GM23248 (cell line): Measurements from ENCODE around the gene MAP3K20. TPM values are rescaled to one million over a fixed set of nuclear protein-coding genes. Genes with fewer than 3 reads are reported as not detected.

Experiments
- DNase-seq: peaks from one replicate; pipeline ENCODE4 v3.0.0-alpha.2; 2015
- H2AFZ ChIP-seq: fragments of 200-600 bp; sonication (generic); 2 replicates; pipeline ENCODE4 v1.6.1; 2016; ENCODE audit warnings: antibody characterized with exemption
- H3F3A ChIP-seq: fragments of 200-600 bp; sonication (generic); 2 replicates; pipeline ENCODE4 v1.6.1; 2016; ENCODE audit warnings: mild to moderate bottlenecking, antibody characterized with exemption, mixed run types; ENCODE audit not compliant: insufficient read depth
- H3K27ac ChIP-seq: fragments of 200-600 bp; sonication (generic); 2 replicates; pipeline ENCODE4 v1.5.1; 2016; ENCODE audit warnings: mild to moderate bottlenecking
- H3K27me3 ChIP-seq: fragments of 200-600 bp; sonication (generic); replicated peaks from 2 replicates; pipeline ENCODE4 v1.6.1; 2016; ENCODE audit warnings: mild to moderate bottlenecking; ENCODE audit not compliant: insufficient read depth
- H3K36me3 ChIP-seq: fragments of 200-600 bp; sonication (generic); 2 replicates; pipeline ENCODE4 v1.6.1; 2016; ENCODE audit warnings: low read depth, mild to moderate bottlenecking
- H3K4me1 ChIP-seq: fragments of 200-600 bp; sonication (generic); 2 replicates; pipeline ENCODE4 v1.6.1; 2016; ENCODE audit warnings: mild to moderate bottlenecking; ENCODE audit not compliant: insufficient read depth
- H3K4me2 ChIP-seq: fragments of 200-600 bp; sonication (generic); one replicate; pipeline ENCODE4 v1.6.1; 2016; ENCODE audit warnings: mild to moderate bottlenecking; ENCODE audit not compliant: unreplicated experiment
- H3K4me3 ChIP-seq: fragments of 200-600 bp; sonication (generic); 2 replicates; pipeline ENCODE4 v1.5.1; 2016; ENCODE audit warnings: mild to moderate bottlenecking
- H3K79me2 ChIP-seq: fragments of 200-600 bp; sonication (generic); 2 replicates; pipeline ENCODE4 v1.6.1; 2016; ENCODE audit warnings: mild to moderate bottlenecking; ENCODE audit not compliant: insufficient read depth
- H3K9ac ChIP-seq: fragments of 200-600 bp; sonication (generic); 2 replicates; pipeline ENCODE4 v1.6.1; 2016; ENCODE audit warnings: mild to moderate bottlenecking
- H3K9me2 ChIP-seq: fragments of 200-600 bp; sonication (generic); 2 replicates; pipeline ENCODE4 v1.6.1; 2016; ENCODE audit warnings: mixed run types, mild to moderate bottlenecking, moderate library complexity; ENCODE audit not compliant: insufficient read depth
- H3K9me3 ChIP-seq: fragments of 200-600 bp; sonication (generic); one replicate; pipeline ENCODE4 v1.6.1; 2017; ENCODE audit warnings: low read depth
- H4K20me1 ChIP-seq: fragments of 200-600 bp; sonication (generic); 2 replicates; pipeline ENCODE4 v1.6.0; 2016; ENCODE audit not compliant: insufficient read depth
- EZH2 ChIP-seq: fragments of 200-600 bp; sonication (generic); IDR thresholded peaks from 2 replicates; pipeline ENCODE4 v1.6.1; 2018; ENCODE audit warnings: antibody characterized with exemption, mild to moderate bottlenecking; ENCODE audit not compliant: insufficient read depth, poor library complexity, severe bottlenecking
- EZH2phosphoT487 ChIP-seq: fragments of 200-600 bp; sonication (generic); IDR thresholded peaks from 2 replicates; pipeline ENCODE4 v1.6.1; 2018; ENCODE audit warnings: antibody characterized with exemption, moderate library complexity, mild to moderate bottlenecking, low read depth; ENCODE audit not compliant: insufficient read depth
- WGBS, 2 experiments: methylation state at CpG; one replicate each; pipeline ENCODE4 v1.1.6; 2015 to 2017; ENCODE audit warnings: low lambda C conversion rate in 2 of 2, low coverage in 1 of 2; ENCODE audit errors: missing lambda C conversion rate in 2 of 2; 5-methylcytosine and 5-hydroxymethylcytosine counted together
- in situ Hi-C: fragments of 300-500 bp; cut with MboI; formaldehyde crosslinking; loops from 2 replicates; pipeline ENCODE4 v1.15.0; 2020
- polyA plus RNA-seq: library from polyadenylated mRNA; unstranded; fragments of >200 nt; fragmentation: Nextera tagmentation; extraction: Ambion mirVana; gene quantifications from 2 replicates; pipeline ENCODE4 v1.2.1, GENCODE V29; 2016
- total RNA-seq: library from RNA; depleted of rRNA; stranded (reverse); fragments of >200 nt; shearing (Covaris generic); gene quantifications from 2 replicates; pipeline ENCODE4 v1.2.3, GENCODE V29; 2014

Gene MAP3K20
- total and polyA plus RNA-seq, 2 experiments from 2014 or later, result 55.0 to 68.9 TPM

- Histone ChIP-seq H4K20me1 (no peaks in the 10 kb centered on the region), H3K4me2 (peak overlapping the region; percentile 75), H3K27me3 (no peaks in the 10 kb centered on the region), H3K9me2 (no peaks in the 10 kb centered on the region), H3K4me1 (peaks cover 32% of the 10 kb centered on the region), H3K79me2 (no peaks in the 10 kb centered on the region), H3F3A (peaks cover 25% of the 10 kb centered on the region), H2AFZ (no peak overlapping the region), H3K9ac (peak overlapping the region; percentile 38), H3K9me3 (no peaks in the 10 kb centered on the region), H3K36me3 (no peaks in the 10 kb centered on the region), H3K4me3 (peak overlapping the region; percentile 33; the same call in 1 of the 2 replicates), H3K27ac (peak overlapping the region; percentile 78)
- in situ Hi-C loops, result no loop called here
- peak; percentile 65; the same call in 1 of the 2 replicates for TF ChIP-seq EZH2phosphoT487
- no peak for TF ChIP-seq EZH2
- DNase-seq, result peak; percentile 99
- WGBS, 2 experiments, result 0 to 1% methylated on average over 4 of the region's 4 CpGs
Observed at GRCh38 chr2:173048897-173049661, 26.6 kb upstream of the MAP3K20 start.

- Histone ChIP-seq H3K4me1 (peaks cover 39% of the 10 kb centered on the region), H3K27ac (peak overlapping the region; percentile 78), H3K36me3 (no peaks in the 10 kb centered on the region), H4K20me1 (no peaks in the 10 kb centered on the region), H2AFZ (no peak overlapping the region), H3K9me2 (no peaks in the 10 kb centered on the region), H3K79me2 (no peaks in the 10 kb centered on the region), H3K27me3 (no peaks in the 10 kb centered on the region), H3F3A (peaks cover 25% of the 10 kb centered on the region), H3K4me2 (peak overlapping the region; percentile 75), H3K4me3 (peak overlapping the region; percentile 33; the same call in 1 of the 2 replicates), H3K9ac (peak overlapping the region; percentile 38), H3K9me3 (no peaks in the 10 kb centered on the region)
- in situ Hi-C loops, result no loop called here
- WGBS, 2 experiments, result 81 to 82% methylated on average over 3 of the region's 3 CpGs
- TF ChIP-seq EZH2 (no peak), EZH2phosphoT487 (no peak)
- DNase-seq, result no peak
Observed at GRCh38 chr2:173049831-173050230, 25.8 kb upstream of the MAP3K20 start.

DNA sequence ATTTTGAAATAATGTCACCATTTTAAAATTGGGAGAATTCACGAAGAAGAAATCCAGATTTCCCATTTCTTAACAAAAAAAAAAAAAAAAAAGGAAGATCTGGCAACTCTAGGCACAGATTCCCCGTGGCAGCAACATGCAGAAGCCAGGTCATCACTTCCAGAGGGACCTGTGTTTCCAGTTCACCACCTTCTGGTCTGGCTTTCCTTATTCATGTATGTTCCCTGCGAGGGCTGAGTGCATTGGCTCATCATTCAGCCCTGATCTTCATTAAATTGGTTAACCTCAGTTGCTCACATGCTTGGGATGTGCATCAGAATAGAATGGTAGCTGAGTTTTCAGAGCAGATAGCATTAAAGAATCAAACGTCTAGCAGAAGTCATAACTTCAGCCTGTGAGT lies 25.0 kb upstream of the MAP3K20 start:
- 96 to 98% methylated on average over 4 of the region's 4 CpGs for WGBS, 2 experiments
- H3K9ac ChIP-seq, result no peak overlapping the region
- no peaks in the 10 kb centered on the region for H4K20me1 ChIP-seq
- no peak for DNase-seq
- no peaks in the 10 kb centered on the region for H3K36me3 ChIP-seq
- peaks cover 25% of the 10 kb centered on the region for H3F3A ChIP-seq
- H3K27me3 ChIP-seq, result no peaks in the 10 kb centered on the region
- H3K9me2 ChIP-seq, result no peaks in the 10 kb centered on the region
- in situ Hi-C loops, result no loop called here
- no peaks in the 10 kb centered on the region for H3K9me3 ChIP-seq
- no peak for TF ChIP-seq EZH2
- no peak for TF ChIP-seq EZH2phosphoT487
- H2AFZ ChIP-seq, result no peak overlapping the region
- no peak overlapping the region for H3K4me3 ChIP-seq
- H3K79me2 ChIP-seq, result no peaks in the 10 kb centered on the region
- no peak overlapping the region for H3K27ac ChIP-seq
- no peak overlapping the region for H3K4me2 ChIP-seq
- H3K4me1 ChIP-seq, result peaks cover 41% of the 10 kb centered on the region

DNA sequence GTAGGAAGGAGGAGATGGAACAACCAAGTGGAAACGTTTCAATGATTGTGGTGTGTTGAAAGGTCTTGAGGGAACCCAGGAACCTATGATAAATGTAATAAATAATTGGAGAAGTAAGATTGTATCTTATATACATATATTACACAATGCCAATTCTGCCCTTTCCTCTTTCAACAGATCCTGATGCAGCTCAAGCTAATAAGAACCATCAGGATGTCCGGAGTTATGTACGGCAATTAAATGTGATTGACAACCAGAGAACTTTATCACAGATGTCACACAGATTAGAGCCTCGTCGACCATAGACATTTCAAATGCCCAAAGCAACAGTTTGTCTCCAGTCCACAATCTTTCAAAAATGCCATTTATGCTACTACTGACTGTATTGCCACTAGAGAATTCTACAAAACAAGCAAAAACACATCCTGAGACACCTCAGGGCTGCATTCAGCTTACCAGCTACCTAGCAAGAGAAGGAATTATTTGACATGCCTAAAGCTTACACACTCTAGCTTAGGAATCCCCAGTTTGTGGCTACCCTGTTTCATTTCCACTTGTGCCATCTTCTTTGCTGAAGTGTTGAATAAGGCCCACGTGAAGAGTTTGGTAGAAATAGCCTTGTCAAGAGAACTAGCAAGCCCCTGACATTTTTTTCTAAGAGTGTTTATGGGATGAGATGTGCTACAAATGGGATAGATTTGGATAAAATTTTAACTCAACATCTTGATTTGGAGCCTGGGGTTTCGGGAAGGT lies 24.0 kb upstream of the MAP3K20 start:
- Histone ChIP-seq H3K36me3 (no peaks in the 10 kb centered on the region), H3K79me2 (no peaks in the 10 kb centered on the region), H3K9ac (no peak overlapping the region), H3K27ac (no peak overlapping the region), H3K4me3 (no peak overlapping the region), H3F3A (peaks cover 25% of the 10 kb centered on the region), H3K4me1 (peaks cover 41% of the 10 kb centered on the region), H2AFZ (no peak overlapping the region), H3K9me3 (no peaks in the 10 kb centered on the region), H3K27me3 (no peaks in the 10 kb centered on the region), H4K20me1 (no peaks in the 10 kb centered on the region), H3K9me2 (no peaks in the 10 kb centered on the region), H3K4me2 (no peak overlapping the region)
- WGBS, 2 experiments, result 90% methylated on average over 7 of the region's 7 CpGs
- DNase-seq, result no peak
- TF ChIP-seq EZH2phosphoT487 (no peak), EZH2 (no peak)
- in situ Hi-C loops, result no loop called here
